Measurements from ENCODE around the gene BRWD1. TPM values are rescaled to one million over a fixed set of nuclear protein-coding genes. Genes with fewer than 3 reads are reported as not detected.

The BRWD1 gene
- total and polyA plus RNA-seq, 2 donors (not counting 1 experiment from before 2014, with no cell fraction given), result 17.1 to 48.9 TPM

DNA sequence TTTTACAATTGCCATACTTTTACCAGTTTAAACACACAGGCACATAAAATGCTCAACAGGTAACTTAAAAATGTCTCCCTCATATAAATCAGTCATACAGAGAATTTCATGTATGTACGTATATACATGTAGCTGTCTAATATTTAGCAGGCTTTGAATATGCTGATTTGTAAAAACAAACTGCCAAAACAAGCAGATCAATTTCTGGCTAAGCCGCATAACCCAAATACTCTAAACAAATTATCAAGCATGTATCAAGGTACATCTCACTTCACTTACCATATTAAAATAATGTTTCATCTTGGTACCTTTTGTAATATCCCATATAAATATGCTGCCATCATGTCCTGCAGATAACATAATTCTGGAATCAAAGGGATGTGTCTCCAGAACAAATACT, 43.8 kb downstream of the BRWD1 start:
- H3K4me2 ChIP-seq (ENCODE audit: extremely low read depth, insufficient read depth, low read length), result no peak overlapping the region
- no peaks in the 10 kb centered on the region for H3K27me3 ChIP-seq (ENCODE audit: control insufficient read depth, insufficient read depth, low read length)
- H3K9ac ChIP-seq (ENCODE audit: insufficient read depth, low read length), result no peak overlapping the region
- no peaks in the 10 kb centered on the region for H4K20me1 ChIP-seq (ENCODE audit: control insufficient read depth, extremely low read depth, insufficient read depth, low read length)
- no peaks in the 10 kb centered on the region for H3K4me1 ChIP-seq (ENCODE audit: control insufficient read depth, extremely low read depth, insufficient read depth, low read length)
- H3K79me2 ChIP-seq (ENCODE audit: control insufficient read depth, insufficient read depth, low read length), result no peaks in the 10 kb centered on the region
- no peak overlapping the region for H3K4me3 ChIP-seq (replicated peaks in 1 of 4; ENCODE audit: control extremely low read depth in 1 of 4, insufficient read depth in 1 of 4, low read depth in 3 of 4, low read length in 4 of 4)
- H3K36me3 ChIP-seq (ENCODE audit: control insufficient read depth, insufficient read depth, low read length), result no peaks in the 10 kb centered on the region
- TF ChIP-seq, protein P1, sequence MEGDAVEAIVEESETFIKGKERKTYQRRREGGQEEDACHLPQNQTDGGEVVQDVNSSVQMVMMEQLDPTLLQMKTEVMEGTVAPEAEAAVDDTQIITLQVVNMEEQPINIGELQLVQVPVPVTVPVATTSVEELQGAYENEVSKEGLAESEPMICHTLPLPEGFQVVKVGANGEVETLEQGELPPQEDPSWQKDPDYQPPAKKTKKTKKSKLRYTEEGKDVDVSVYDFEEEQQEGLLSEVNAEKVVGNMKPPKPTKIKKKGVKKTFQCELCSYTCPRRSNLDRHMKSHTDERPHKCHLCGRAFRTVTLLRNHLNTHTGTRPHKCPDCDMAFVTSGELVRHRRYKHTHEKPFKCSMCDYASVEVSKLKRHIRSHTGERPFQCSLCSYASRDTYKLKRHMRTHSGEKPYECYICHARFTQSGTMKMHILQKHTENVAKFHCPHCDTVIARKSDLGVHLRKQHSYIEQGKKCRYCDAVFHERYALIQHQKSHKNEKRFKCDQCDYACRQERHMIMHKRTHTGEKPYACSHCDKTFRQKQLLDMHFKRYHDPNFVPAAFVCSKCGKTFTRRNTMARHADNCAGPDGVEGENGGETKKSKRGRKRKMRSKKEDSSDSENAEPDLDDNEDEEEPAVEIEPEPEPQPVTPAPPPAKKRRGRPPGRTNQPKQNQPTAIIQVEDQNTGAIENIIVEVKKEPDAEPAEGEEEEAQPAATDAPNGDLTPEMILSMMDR (conservative IDR thresholded peaks at IDR 0.05 in 1 of 2, IDR thresholded peaks at IDR 0.05 in 1 of 2; ENCODE audit: low read depth in 1 of 2, low read length in 2 of 2), result no peak
- no peak for TF ChIP-seq EZH2 (IDR thresholded peaks at IDR 0.05; ENCODE audit: low read length, missing control alignments)
- H3K9me3 ChIP-seq (ENCODE audit: control insufficient read depth, insufficient read depth, low read depth, low read length), result no peaks in the 10 kb centered on the region
- DNase-seq (ENCODE audit: low read depth in 2 of 2), result no peak
- no peak overlapping the region for H3K27ac ChIP-seq (ENCODE audit: insufficient read depth, low read length)
- no peak overlapping the region for H2AFZ ChIP-seq (ENCODE audit: low read length)

GRCh38 chr21:39265603-39266002, 47.8 kb downstream of the BRWD1 start:
- Histone ChIP-seq H4K20me1 (ENCODE audit: control insufficient read depth, extremely low read depth, insufficient read depth, low read length) (no peaks in the 10 kb centered on the region), H3K36me3 (ENCODE audit: control insufficient read depth, insufficient read depth, low read length) (no peaks in the 10 kb centered on the region)

GRCh38 chr21:39263372-39263771, 50.1 kb downstream of the BRWD1 start:
- Histone ChIP-seq H3K27ac (ENCODE audit: insufficient read depth, low read length) (no peak overlapping the region), H3K4me2 (ENCODE audit: extremely low read depth, insufficient read depth, low read length) (no peak overlapping the region), H3K27me3 (ENCODE audit: control insufficient read depth, insufficient read depth, low read length) (no peaks in the 10 kb centered on the region), H3K36me3 (ENCODE audit: control insufficient read depth, insufficient read depth, low read length) (no peaks in the 10 kb centered on the region), H3K9me3 (ENCODE audit: control insufficient read depth, insufficient read depth, low read depth, low read length) (no peaks in the 10 kb centered on the region), H3K79me2 (ENCODE audit: control insufficient read depth, insufficient read depth, low read length) (no peaks in the 10 kb centered on the region), H3K9ac (ENCODE audit: insufficient read depth, low read length) (no peak overlapping the region), H3K4me1 (ENCODE audit: control insufficient read depth, extremely low read depth, insufficient read depth, low read length) (no peaks in the 10 kb centered on the region), H3K4me3 (replicated peaks in 1 of 4; ENCODE audit: control extremely low read depth in 1 of 4, insufficient read depth in 1 of 4, low read depth in 3 of 4, low read length in 4 of 4) (no peak overlapping the region), H4K20me1 (ENCODE audit: control insufficient read depth, extremely low read depth, insufficient read depth, low read length) (no peaks in the 10 kb centered on the region), H2AFZ (ENCODE audit: low read length) (no peak overlapping the region)
- no peak for TF ChIP-seq EZH2 (IDR thresholded peaks at IDR 0.05; ENCODE audit: low read length, missing control alignments)
- TF ChIP-seq, protein P1 (conservative IDR thresholded peaks at IDR 0.05 in 1 of 2, IDR thresholded peaks at IDR 0.05 in 1 of 2; ENCODE audit: low read depth in 1 of 2, low read length in 2 of 2), result no peak
- DNase-seq (ENCODE audit: low read depth in 2 of 2), result peak in 1 of 2 donors; percentile 81

More at GRCh38 chr21:39265603-39266002, 47.8 kb downstream of the BRWD1 start:
- Histone ChIP-seq H3K79me2 (ENCODE audit: control insufficient read depth, insufficient read depth, low read length) (no peaks in the 10 kb centered on the region), H3K27ac (ENCODE audit: insufficient read depth, low read length) (no peak overlapping the region), H3K9me3 (ENCODE audit: control insufficient read depth, insufficient read depth, low read depth, low read length) (no peaks in the 10 kb centered on the region), H3K4me3 (replicated peaks in 1 of 4; ENCODE audit: control extremely low read depth in 1 of 4, insufficient read depth in 1 of 4, low read depth in 3 of 4, low read length in 4 of 4) (no peak overlapping the region), H3K27me3 (ENCODE audit: control insufficient read depth, insufficient read depth, low read length) (no peaks in the 10 kb centered on the region), H3K9ac (ENCODE audit: insufficient read depth, low read length) (no peak overlapping the region), H2AFZ (ENCODE audit: low read length) (no peak overlapping the region), H3K4me1 (ENCODE audit: control insufficient read depth, extremely low read depth, insufficient read depth, low read length) (no peaks in the 10 kb centered on the region), H3K4me2 (ENCODE audit: extremely low read depth, insufficient read depth, low read length) (no peak overlapping the region)
- TF ChIP-seq, protein P1 (conservative IDR thresholded peaks at IDR 0.05 in 1 of 2, IDR thresholded peaks at IDR 0.05 in 1 of 2; ENCODE audit: low read depth in 1 of 2, low read length in 2 of 2), result no peak
- TF ChIP-seq EZH2 (IDR thresholded peaks at IDR 0.05; ENCODE audit: low read length, missing control alignments), result no peak
- no peak for DNase-seq (ENCODE audit: low read depth in 2 of 2)

All from fibroblast of lung (primary cell).